Neural cell (in vitro differentiated cells): ENCODE data around the gene ZFR.

Experiments used
- CTCF ChIP-seq: fragments of 450-650 bp; IDR thresholded peaks from 2 replicates; pipeline ENCODE4 v1.5.1; 2014; ENCODE audit warnings: antibody characterized with exemption, mild to moderate bottlenecking, moderate library complexity; ENCODE audit not compliant: poor library complexity, severe bottlenecking
- EP300 ChIP-seq: fragments of 450-650 bp; conservative IDR thresholded peaks from 2 replicates; pipeline ENCODE4 v1.6.1; 2014; ENCODE audit warnings: antibody characterized with exemption, mild to moderate bottlenecking, moderate library complexity; ENCODE audit not compliant: poor library complexity, severe bottlenecking
- POLR2AphosphoS5 ChIP-seq: IDR thresholded peaks from 2 replicates; pipeline ENCODE4 v1.6.1; 2012

GRCh38 chr5:32443145-32443540 is 1.4 kb downstream of the ZFR start:
- TF ChIP-seq EP300 (no peak), POLR2AphosphoS5 (no peak), CTCF (no peak)
